LNCaP clone FGC (cell line): ENCODE data around the gene C16orf89.

Experiments
- DNase-seq: peaks from one replicate; pipeline ENCODE4 v3.0.0-alpha.2; 2011; ENCODE audit warnings: low read depth
- H3K4me3 ChIP-seq: 2 replicates; pipeline ENCODE4 v1.5.1; 2011; ENCODE audit warnings: mild to moderate bottlenecking, low read depth, low read length, control low read depth
- CTCF ChIP-seq: IDR thresholded peaks from 2 replicates; pipeline ENCODE4 v1.5.1; 2012; ENCODE audit warnings: mild to moderate bottlenecking; ENCODE audit not compliant: control insufficient read depth, insufficient read depth; ENCODE audit errors: extremely low read depth

C16orf89 gene

GRCh38 chr16:5008311-5008731, 57.4 kb downstream of the C16orf89 start:
- no peak for TF ChIP-seq CTCF
- H3K4me3 ChIP-seq = no peak overlapping the region
- DNase-seq = no peak

GRCh38 chr16:5007256-5007655, 58.5 kb downstream of the C16orf89 start:
- H3K4me3 ChIP-seq = no peak overlapping the region
- no peak for TF ChIP-seq CTCF
- no peak for DNase-seq

GRCh38 chr16:5006348-5007193, 59.2 kb downstream of the C16orf89 start:
- no peak for DNase-seq
- H3K4me3 ChIP-seq = no peak overlapping the region
- TF ChIP-seq CTCF = no peak

GRCh38 chr16:5005916-5006315, 59.8 kb downstream of the C16orf89 start:
- no peak overlapping the region for H3K4me3 ChIP-seq
- no peak for TF ChIP-seq CTCF
- no peak for DNase-seq

GRCh38 chr16:5004311-5004710, 61.4 kb downstream of the C16orf89 start:
- no peak for TF ChIP-seq CTCF

GRCh38 chr16:5003828-5004227, 61.9 kb downstream of the C16orf89 start:
- H3K4me3 ChIP-seq = no peak overlapping the region
- DNase-seq = no peak
- no peak for TF ChIP-seq CTCF

More at GRCh38 chr16:5004311-5004710, 61.4 kb downstream of the C16orf89 start:
- no peak overlapping the region for H3K4me3 ChIP-seq
- no peak for DNase-seq

- no peak for TF ChIP-seq CTCF
- DNase-seq = no peak
- H3K4me3 ChIP-seq = no peak overlapping the region
Measured at GRCh38 chr16:5003211-5003610, 62.5 kb downstream of the C16orf89 start.
